ENCODE data around the gene NDST1. TPM values are rescaled to one million over a fixed set of nuclear protein-coding genes. Genes with fewer than 3 reads are reported as not detected.

The NDST1 gene
- total RNA-seq, 2 donors from 2014 or later: 3.4 to 3.5 TPM

DNA sequence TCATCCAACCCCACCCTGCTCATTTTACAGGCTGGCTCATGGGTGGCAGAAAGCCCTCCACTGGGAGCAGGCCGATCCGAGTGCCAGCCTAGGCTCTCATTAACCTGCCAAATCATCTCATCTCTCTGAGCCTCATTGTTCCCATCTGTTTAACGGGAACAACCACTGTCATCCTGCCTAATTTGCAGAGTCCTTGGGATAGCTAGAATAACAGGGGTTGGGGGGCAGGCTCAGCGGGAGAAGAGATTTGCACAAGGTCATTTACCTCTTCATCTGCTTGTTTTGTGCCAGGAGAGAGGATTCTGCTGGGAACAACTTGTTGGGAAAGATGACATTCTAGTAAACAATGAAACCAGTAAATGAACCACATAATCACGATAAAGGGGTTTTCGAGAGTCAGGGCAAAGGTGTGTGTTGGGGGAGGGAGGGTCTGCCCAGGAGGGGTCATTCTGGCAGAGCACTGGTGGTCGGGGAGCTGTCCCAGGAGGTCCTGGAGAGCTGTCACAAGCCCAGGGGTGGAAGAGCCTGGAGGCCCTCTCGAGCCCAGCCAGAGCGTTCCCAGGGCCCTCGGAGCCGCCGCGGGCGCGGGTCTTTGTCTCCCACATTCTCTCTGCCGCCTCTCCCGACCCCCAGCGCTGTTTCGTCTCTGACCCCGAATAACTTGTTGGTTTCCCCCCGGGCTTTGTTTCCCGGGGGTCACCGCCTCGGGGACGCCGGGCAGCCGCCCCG is 22.8 kb upstream of the NDST1 start:
- DNase-seq: no peak
- no peak for ATAC-seq (replicated peaks in 1 of 2)
- Mint-ChIP-seq H3K9me3 (no peaks in the 10 kb centered on the region), H3K27me3 (ENCODE audit: low read depth) (peaks cover 11% of the 10 kb centered on the region), H3K27ac (no peak overlapping the region), H3K4me3 (peak overlapping the region; percentile 54 to 74), H3K36me3 (ENCODE audit: insufficient read depth in 2 of 2) (peaks cover 0 to 1% of the 10 kb centered on the region in 2 donors), H3K4me1 (ENCODE audit: low read depth) (peaks cover 8% of the 10 kb centered on the region)

DNA sequence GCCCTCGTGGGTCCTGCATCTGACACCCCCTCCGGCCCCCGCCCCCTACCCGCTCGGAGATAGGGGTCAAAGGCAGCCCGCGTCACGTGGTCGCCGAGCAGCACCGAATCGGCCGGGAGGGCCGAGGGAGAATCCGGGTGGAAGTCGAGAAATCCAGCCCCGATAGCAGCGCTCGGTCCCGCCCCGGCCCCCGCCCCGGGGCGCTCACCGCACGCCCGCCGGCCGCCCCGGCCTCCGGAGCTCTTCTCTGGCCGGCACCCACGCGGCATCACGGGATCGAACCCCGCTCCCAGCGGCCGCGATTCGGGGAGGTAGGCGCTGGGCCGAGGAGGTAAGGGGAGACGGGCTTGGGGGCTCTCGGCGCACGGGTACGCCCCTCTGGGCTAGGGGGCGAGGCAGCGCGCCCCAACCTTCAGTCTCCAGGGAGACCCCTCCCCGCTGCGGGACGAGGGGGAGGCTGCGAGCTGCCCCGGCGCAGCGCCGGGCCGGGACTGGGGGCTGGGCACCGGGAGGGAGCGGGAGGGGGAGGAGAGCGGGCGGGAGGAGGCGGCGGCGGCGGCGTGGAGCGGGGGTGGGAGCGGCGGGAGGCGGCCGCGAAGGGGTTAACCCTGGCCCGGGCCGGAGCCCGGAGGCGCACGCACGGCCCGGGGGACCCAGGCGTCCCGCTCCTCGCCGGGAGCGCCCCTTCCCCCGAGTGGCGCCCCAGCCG is 22.1 kb upstream of the NDST1 start:
- Mint-ChIP-seq H3K9me3 (no peaks in the 10 kb centered on the region), H3K4me3 (peak overlapping the region in 1 of 2 donors; percentile 74), H3K27ac (no peak overlapping the region), H3K4me1 (ENCODE audit: low read depth) (peaks cover 8% of the 10 kb centered on the region), H3K36me3 (ENCODE audit: insufficient read depth in 2 of 2) (peaks cover 0 to 1% of the 10 kb centered on the region in 2 donors), H3K27me3 (ENCODE audit: low read depth) (peaks cover 11% of the 10 kb centered on the region)
- ATAC-seq (replicated peaks in 1 of 2) (peak; percentile 65 to 67), DNase-seq (peak; percentile 23 to 39)

DNA sequence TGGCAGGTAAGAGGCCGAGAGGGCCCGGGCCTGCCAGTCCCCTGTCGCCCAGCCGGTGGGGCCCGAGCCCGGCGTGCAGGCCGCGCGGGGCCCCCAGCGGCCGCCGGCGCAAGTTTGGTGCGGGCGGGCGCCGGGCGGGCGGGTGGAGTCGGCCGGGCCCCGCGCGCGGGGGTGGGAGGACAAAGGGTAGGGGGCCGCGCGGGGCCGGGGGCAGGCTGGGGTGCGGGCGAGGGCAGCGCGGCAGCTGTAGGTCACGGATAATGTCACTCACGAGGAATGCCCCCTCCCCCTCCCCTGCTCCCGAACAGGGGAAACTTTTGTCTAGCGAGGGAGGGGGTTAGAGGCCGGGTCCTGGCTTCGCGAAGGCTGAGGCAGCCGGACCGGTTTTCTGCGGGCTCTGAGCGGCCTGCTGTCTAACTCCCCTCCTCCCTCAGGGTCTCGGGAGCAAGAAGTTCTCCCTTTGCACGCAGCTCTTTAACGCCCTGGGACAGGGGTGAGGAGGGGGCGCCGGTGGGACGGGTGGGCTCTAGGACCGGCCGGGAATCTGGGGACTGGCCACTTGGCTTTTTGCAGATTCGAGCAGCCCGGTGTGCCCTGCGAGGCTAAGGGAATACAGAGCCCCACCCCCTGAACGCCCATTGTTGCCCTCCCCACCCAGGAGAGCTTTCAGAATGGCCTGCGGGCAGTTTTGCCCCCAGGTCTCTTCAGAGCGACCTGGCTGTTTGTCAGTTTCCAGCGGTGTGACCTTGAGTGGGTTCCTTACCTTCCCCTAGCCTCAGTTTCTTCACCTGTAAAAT is 21.3 kb upstream of the NDST1 start:
- ATAC-seq (replicated peaks in 1 of 2) (peak; percentile 63 to 67), DNase-seq (peak; percentile 48 to 53)
- Mint-ChIP-seq H3K27ac (no peak overlapping the region), H3K4me3 (peak overlapping the region; percentile 60 to 67), H3K27me3 (ENCODE audit: low read depth) (peaks cover 11% of the 10 kb centered on the region), H3K36me3 (ENCODE audit: insufficient read depth in 2 of 2) (peaks cover 0 to 1% of the 10 kb centered on the region in 2 donors), H3K4me1 (ENCODE audit: low read depth) (peaks cover 8% of the 10 kb centered on the region), H3K9me3 (no peaks in the 10 kb centered on the region)

DNA sequence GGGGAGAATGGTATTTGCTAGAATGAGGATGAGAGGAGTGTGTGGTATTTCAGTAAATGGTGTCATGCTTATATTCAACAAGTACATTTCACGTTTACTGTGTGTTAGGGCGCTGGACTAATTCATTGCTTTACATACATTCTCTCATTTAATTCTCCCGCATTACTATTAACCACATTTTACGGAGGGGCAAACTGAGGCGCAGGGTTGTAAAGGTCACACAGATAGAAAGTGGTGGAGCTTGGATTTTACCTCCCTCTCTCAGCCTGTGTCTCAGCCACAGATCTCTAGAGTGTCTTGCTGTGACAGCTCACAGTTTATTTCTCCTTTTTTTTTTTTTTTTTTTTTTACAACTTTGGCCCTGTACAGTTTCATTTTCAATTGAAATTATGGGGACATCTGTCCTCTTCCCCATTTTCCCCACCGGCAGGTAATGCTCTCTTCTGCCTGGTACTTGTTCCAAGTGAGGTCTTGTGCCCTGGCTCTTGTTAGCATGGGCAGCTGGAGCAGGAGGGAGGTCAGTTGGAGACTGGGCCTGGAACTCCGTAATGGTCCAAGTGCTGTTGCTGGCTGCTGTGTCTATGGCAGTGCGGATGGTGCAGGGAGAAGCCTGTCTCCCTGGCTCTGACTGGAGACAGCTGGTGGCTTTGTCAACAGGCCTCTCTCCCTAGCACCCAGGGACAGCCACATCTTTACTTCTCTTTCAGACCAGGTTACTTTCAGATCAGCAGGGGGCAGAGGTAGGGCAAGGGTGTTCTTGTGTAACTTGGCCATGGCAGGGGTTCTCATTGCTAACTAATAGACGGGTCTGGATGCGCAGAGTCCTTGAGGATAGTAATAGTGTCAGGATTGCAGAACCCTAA is 20.5 kb upstream of the NDST1 start:
- Mint-ChIP-seq H3K9me3 (no peaks in the 10 kb centered on the region), H3K36me3 (ENCODE audit: insufficient read depth in 2 of 2) (peaks cover 0 to 1% of the 10 kb centered on the region in 2 donors), H3K4me3 (peak overlapping the region; percentile 60 to 67), H3K27me3 (ENCODE audit: low read depth) (peaks cover 11% of the 10 kb centered on the region), H3K4me1 (ENCODE audit: low read depth) (peaks cover 8% of the 10 kb centered on the region), H3K27ac (no peak overlapping the region)
- DNase-seq (no peak), ATAC-seq (replicated peaks in 1 of 2) (no peak)

DNA sequence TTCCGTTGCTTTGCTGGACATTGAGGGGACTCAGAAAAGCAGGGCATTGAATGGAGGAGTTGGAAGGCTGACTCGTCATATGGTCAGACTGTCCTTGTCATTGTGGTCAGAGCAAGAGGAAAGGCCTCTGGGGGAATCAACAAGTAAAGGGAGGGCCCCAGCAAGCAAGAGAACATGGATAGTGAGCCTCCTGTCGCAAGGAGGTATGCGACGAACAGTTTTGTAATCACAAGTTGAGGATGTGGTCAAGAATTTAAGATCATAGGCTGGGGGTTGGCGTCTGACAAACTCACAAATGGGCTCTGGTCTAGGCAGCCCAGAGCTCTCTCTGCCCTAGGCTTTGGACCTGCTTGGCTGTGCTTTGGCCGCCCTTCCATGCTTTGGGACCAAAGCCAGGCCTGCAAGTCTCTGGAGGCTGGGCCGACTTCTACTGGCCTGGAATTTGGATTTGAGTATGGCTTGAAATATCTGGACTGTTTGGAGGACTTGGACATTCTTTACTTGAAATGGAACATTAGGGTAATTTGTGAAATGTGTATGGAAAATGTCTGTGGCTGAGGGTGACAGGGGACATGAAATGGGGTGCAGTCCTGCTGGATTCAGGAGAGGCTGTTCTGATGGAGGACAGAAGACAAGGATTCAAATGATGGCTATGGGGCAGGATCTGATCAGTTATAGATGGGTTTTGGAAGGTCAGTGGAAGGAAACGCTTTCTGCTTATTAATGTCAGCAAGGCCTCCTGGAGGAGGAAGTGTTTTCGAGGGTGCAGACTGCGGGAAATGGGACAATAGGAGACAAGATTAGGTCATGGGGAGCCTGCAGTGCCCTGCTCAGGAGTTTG is 19.2 kb upstream of the NDST1 start:
- no peak for DNase-seq
- peaks cover 11% of the 10 kb centered on the region for H3K27me3 Mint-ChIP-seq (ENCODE audit: low read depth)
- no peak overlapping the region for H3K27ac Mint-ChIP-seq
- no peak for ATAC-seq (replicated peaks in 1 of 2)
- H3K9me3 Mint-ChIP-seq: no peaks in the 10 kb centered on the region
- H3K4me3 Mint-ChIP-seq: no peak overlapping the region
- peaks cover 8% of the 10 kb centered on the region for H3K4me1 Mint-ChIP-seq (ENCODE audit: low read depth)
- peaks cover 0 to 1% of the 10 kb centered on the region in 2 donors for H3K36me3 Mint-ChIP-seq (ENCODE audit: insufficient read depth in 2 of 2)

DNA sequence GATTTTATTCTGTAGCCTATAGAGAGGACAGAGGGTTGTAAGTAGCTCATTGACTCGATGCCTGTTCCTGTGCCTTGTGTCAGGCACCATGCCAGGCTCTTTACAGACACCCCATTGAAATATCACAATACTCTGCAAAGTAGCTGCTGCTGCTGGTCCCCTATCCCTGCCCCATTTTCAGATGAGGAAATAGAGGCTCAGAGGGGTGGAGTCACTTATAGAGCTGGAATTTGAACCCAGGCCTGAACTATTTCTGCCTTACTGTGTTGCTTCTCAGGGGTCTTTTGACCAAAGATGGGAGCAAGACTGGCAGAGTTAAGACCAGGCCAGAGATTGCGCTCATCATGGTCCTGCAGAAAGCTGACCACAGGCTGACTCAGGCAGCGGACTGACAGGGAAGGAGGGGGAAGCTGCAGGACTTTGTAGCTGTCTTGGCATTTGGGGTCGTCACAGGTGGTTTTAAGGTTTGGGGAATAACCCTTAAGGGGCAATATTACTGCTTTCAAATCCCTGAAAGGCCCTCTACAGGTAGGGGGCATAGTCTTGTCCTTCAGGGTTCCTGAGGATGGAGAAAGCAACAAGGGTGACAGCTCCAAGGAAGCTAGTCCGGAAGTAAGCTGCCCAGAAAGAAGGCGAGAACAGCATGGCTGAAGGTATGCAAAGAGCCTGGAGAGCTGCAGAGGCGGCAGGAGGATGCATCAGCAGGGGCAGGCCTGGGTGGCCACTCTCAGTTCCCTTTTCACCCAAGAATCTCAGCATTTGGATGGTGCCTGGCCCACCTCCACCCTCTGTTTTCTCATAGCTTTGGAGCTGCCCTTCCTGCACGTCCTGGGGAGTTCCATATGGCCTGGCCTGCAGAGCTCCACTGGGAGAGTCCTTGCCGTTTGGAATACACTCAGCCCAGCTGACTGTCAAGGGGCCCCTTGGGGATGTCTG is 18.3 kb upstream of the NDST1 start:
- H3K9me3 Mint-ChIP-seq: no peaks in the 10 kb centered on the region
- peaks cover 11% of the 10 kb centered on the region for H3K27me3 Mint-ChIP-seq (ENCODE audit: low read depth)
- H3K27ac Mint-ChIP-seq: no peak overlapping the region
- ATAC-seq (replicated peaks in 1 of 2) (no peak), DNase-seq (no peak)
- peaks cover 8% of the 10 kb centered on the region for H3K4me1 Mint-ChIP-seq (ENCODE audit: low read depth)
- H3K4me3 Mint-ChIP-seq: no peak overlapping the region
- peaks cover 0 to 1% of the 10 kb centered on the region in 2 donors for H3K36me3 Mint-ChIP-seq (ENCODE audit: insufficient read depth in 2 of 2)

DNA sequence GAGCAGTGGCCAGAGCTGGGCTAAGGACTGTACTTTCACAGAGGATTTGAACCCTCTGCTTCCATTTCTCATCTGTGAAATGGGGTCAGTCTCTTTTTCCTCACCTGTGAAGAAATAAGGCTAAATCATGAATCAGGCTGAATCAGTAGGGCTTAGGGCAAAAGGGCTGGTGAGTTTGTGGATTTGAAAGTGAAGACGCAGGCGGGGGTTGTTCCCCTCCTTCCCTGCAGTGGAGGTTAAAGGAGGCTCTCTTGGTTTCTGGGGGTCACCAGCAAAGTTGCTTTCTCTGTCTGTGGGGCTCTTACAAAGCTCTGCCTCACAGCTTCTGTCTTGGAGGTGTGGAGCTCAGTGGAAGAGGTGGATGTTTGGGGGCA is 17.6 kb upstream of the NDST1 start:
- Mint-ChIP-seq H3K4me3 (no peak overlapping the region), H3K4me1 (ENCODE audit: low read depth) (peaks cover 8% of the 10 kb centered on the region), H3K27ac (no peak overlapping the region), H3K27me3 (ENCODE audit: low read depth) (peaks cover 6% of the 10 kb centered on the region), H3K36me3 (ENCODE audit: insufficient read depth in 2 of 2) (peaks cover 0 to 1% of the 10 kb centered on the region in 2 donors), H3K9me3 (no peaks in the 10 kb centered on the region)
- DNase-seq (no peak), ATAC-seq (replicated peaks in 1 of 2) (no peak)

DNA sequence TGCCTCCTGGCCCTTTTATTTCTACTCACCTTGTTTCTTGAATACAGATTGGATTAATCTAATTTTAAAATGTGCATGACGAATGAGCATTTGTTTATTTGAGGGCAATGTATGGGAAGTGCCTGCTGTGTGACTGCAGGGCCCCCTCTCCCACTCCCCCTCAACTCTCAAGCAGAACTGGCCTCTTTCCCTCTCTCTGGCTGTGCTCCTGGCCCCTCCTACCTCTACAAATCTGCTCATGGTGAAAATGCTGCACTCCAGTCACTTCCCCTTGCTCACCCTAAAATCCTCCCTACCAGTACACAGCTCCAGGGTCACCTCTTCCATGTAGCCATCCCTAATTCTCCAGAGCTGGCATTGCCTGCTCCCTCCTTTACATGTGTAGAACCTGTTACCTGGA is 17.2 kb upstream of the NDST1 start:
- ATAC-seq (replicated peaks in 1 of 2) (no peak), DNase-seq (no peak)
- H3K9me3 Mint-ChIP-seq: no peaks in the 10 kb centered on the region
- H3K27me3 Mint-ChIP-seq (ENCODE audit: low read depth): peaks cover 6% of the 10 kb centered on the region
- peaks cover 0 to 1% of the 10 kb centered on the region in 2 donors for H3K36me3 Mint-ChIP-seq (ENCODE audit: insufficient read depth in 2 of 2)
- H3K27ac Mint-ChIP-seq: no peak overlapping the region
- peaks cover 8% of the 10 kb centered on the region for H3K4me1 Mint-ChIP-seq (ENCODE audit: low read depth)
- no peak overlapping the region for H3K4me3 Mint-ChIP-seq

DNA sequence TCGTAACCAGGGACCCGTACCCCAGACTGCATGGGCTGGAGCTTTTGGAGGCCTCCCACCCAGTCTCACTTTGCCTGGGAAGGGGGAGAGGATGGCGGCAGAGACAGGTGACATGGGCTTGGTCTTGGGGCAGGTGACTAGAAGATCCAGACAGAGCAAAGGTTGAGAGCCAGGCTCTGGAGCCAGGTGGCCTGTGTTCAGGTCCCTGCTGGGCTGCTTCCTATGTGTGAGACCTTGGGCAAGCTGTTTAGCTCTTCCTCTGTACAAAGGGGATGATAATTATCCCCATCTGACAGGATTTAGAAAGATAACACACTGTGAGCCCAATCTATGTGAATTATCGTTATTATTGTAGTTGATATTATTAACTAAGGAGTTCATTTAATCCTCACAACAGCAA is 16.1 kb upstream of the NDST1 start:
- H3K4me1 Mint-ChIP-seq (ENCODE audit: low read depth): peaks cover 8% of the 10 kb centered on the region
- H3K4me3 Mint-ChIP-seq: no peak overlapping the region
- peaks cover 6% of the 10 kb centered on the region for H3K27me3 Mint-ChIP-seq (ENCODE audit: low read depth)
- no peak overlapping the region for H3K27ac Mint-ChIP-seq
- H3K9me3 Mint-ChIP-seq: no peaks in the 10 kb centered on the region
- H3K36me3 Mint-ChIP-seq (ENCODE audit: insufficient read depth in 2 of 2): peaks cover 0 to 1% of the 10 kb centered on the region in 2 donors
- DNase-seq: no peak
- ATAC-seq (replicated peaks in 1 of 2): no peak

DNA sequence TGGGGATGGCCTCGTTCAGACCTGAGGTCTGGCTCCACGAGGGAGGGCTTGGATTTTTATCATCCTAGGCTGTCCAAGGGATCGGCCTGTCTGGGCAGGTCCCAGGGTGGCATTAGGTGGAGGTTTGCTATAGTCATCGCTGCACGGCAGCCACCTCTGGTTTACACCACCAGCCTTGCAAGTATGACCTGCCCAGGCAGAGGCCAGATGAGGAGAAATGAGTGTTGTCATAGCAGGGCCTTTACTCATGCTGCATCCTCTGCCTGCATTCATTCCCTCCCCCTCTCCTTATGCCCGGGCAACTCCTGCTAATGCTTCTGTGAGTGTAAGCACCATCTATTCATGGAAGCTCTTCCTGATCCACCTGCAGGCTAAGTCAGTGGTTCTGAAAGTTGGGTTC is 15.3 kb upstream of the NDST1 start:
- Mint-ChIP-seq H3K27me3 (ENCODE audit: low read depth) (peaks cover 3% of the 10 kb centered on the region), H3K4me3 (no peak overlapping the region), H3K36me3 (ENCODE audit: insufficient read depth in 2 of 2) (no peaks in the 10 kb centered on the region), H3K4me1 (ENCODE audit: low read depth) (peaks cover under 1% of the 10 kb centered on the region), H3K27ac (no peak overlapping the region), H3K9me3 (no peaks in the 10 kb centered on the region)
- DNase-seq (no peak), ATAC-seq (replicated peaks in 1 of 2) (no peak)

DNA sequence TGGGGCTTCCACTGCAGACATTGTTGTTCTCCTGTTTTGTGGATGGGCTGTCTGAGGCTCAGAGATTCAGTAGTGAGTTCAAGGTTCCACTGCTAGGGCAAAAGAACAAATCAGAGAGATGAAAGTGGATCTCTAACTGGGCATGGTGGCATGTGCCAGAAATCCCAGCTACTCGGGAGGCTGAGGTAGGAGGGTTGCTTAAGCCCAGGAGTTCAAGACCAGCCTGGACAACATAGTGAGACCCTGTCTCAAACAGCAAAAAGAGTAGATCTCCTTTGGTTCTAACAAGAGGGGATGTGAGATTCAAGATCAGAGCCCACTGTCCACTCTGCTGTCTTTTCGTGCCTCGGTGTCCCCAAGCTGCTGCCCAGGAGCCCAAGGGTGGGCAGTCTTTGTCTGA is 11.8 kb upstream of the NDST1 start:
- DNase-seq: no peak
- Mint-ChIP-seq H3K4me3 (no peak overlapping the region), H3K4me1 (ENCODE audit: low read depth) (no peaks in the 10 kb centered on the region), H3K36me3 (ENCODE audit: insufficient read depth in 2 of 2) (no peaks in the 10 kb centered on the region), H3K9me3 (no peaks in the 10 kb centered on the region), H3K27ac (no peak overlapping the region), H3K27me3 (ENCODE audit: low read depth) (no peaks in the 10 kb centered on the region)
- no peak for ATAC-seq (replicated peaks in 1 of 2)

Measured in activated T-cell treated with anti-CD3 and anti-CD28 coated beads, Interleukin-2, amount 50 U/mL, for 72 hours (primary cell).